ENCODE data around the gene ZNF80.

GRCh38 chr3:114242947-114243346, 5.6 kb upstream of the ZNF80 start:
- TF ChIP-seq, protein P1, sequence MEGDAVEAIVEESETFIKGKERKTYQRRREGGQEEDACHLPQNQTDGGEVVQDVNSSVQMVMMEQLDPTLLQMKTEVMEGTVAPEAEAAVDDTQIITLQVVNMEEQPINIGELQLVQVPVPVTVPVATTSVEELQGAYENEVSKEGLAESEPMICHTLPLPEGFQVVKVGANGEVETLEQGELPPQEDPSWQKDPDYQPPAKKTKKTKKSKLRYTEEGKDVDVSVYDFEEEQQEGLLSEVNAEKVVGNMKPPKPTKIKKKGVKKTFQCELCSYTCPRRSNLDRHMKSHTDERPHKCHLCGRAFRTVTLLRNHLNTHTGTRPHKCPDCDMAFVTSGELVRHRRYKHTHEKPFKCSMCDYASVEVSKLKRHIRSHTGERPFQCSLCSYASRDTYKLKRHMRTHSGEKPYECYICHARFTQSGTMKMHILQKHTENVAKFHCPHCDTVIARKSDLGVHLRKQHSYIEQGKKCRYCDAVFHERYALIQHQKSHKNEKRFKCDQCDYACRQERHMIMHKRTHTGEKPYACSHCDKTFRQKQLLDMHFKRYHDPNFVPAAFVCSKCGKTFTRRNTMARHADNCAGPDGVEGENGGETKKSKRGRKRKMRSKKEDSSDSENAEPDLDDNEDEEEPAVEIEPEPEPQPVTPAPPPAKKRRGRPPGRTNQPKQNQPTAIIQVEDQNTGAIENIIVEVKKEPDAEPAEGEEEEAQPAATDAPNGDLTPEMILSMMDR (IDR thresholded peaks at IDR 0.05) = no peak
- TF ChIP-seq POLR2AphosphoS5 (IDR thresholded peaks at IDR 0.05) (no peak), POLR2A (IDR thresholded peaks at IDR 0.05) (no peak), EP300 (IDR thresholded peaks at IDR 0.05; ENCODE audit: low read depth) (no peak)

Data from transverse colon (tissue), 4 donors.